WTC11 (cell line): ENCODE measurements around the gene NFS1. TPM values are rescaled to one million over a fixed set of nuclear protein-coding genes. Genes with fewer than 3 reads are reported as not detected.
A peak's percentile ranks its signal among the peaks of the same experiment; 100 is the strongest.

ENCODE experiments used
- ATAC-seq: fragments of 200-7000 bp; cut with Tn5 transposase; 2 replicates; pipeline ENCODE4 v1.10.0; 2021; ENCODE audit warnings: mild to moderate bottlenecking, moderate library complexity
- CTCF ChIA-PET: fragments of 300-600 bp; sonication (Branson Sonifier 250); formaldehyde crosslinking; loops from one replicate; lab custom pipeline; 2021; ENCODE audit warnings: antibody characterized with exemption; lab: Charles Lee
- POLR2A ChIA-PET: fragments of 350-600 bp; sonication (Branson Sonifier 250); formaldehyde crosslinking; loops from one replicate; lab custom pipeline; 2021; ENCODE audit warnings: antibody characterized with exemption; lab: Charles Lee
- DNase-seq: peaks from one replicate; pipeline ENCODE4 v3.0.0; 2021; ENCODE audit warnings: low spot score
- H3K27ac Mint-ChIP-seq: 2 replicates; pipeline ENCODE4 v1.8.0; 2021; ENCODE audit warnings: mixed read lengths
- H3K27me3 Mint-ChIP-seq: 2 replicates; pipeline ENCODE4 v1.8.0; 2021; ENCODE audit warnings: low read depth, mild to moderate bottlenecking, moderate library complexity, mixed read lengths
- H3K36me3 Mint-ChIP-seq: 2 replicates; pipeline ENCODE4 v1.8.0; 2021; ENCODE audit warnings: mixed read lengths
- H3K4me1 Mint-ChIP-seq: 2 replicates; pipeline ENCODE4 v1.8.0; 2022; ENCODE audit warnings: mixed read lengths
- H3K4me3 Mint-ChIP-seq: 2 replicates; pipeline ENCODE4 v1.8.0; 2021; ENCODE audit warnings: mild to moderate bottlenecking, moderate library complexity, mixed read lengths
- H3K9me3 Mint-ChIP-seq: 2 replicates; pipeline ENCODE4 v1.8.0; 2021; ENCODE audit warnings: mixed read lengths
- ELF4 ChIP-seq: sonication (generic); formaldehyde crosslinking; IDR thresholded peaks from 2 replicates; pipeline ENCODE4 v1.8.1; 2022; ENCODE audit warnings: low read depth, mild to moderate bottlenecking, moderate library complexity, missing genetic modification reagents
- GRHL2 ChIP-seq: fragments of 250-450 bp; sonication (Bioruptor Pico); IDR thresholded peaks from 2 replicates; pipeline ENCODE4 v1.8.0; 2022; ENCODE audit warnings: mild to moderate bottlenecking, moderate library complexity; ENCODE audit not compliant: insufficient replicate concordance, severe bottlenecking
- HMGXB4 ChIP-seq: sonication (generic); formaldehyde crosslinking; IDR thresholded peaks from 2 replicates; pipeline ENCODE4 v1.8.1; 2023; ENCODE audit warnings: mild to moderate bottlenecking, moderate library complexity, missing genetic modification reagents
- JUN ChIP-seq: sonication (generic); formaldehyde crosslinking; IDR thresholded peaks from 2 replicates; pipeline ENCODE4 v1.8.0; 2023; ENCODE audit warnings: mild to moderate bottlenecking, missing genetic modification reagents
- KAT7 ChIP-seq: sonication (generic); formaldehyde crosslinking; IDR thresholded peaks from 2 replicates; pipeline ENCODE4 v1.8.1; 2023; ENCODE audit warnings: missing genetic modification reagents, mild to moderate bottlenecking, borderline replicate concordance
- RELA ChIP-seq: sonication (generic); formaldehyde crosslinking; IDR thresholded peaks from 2 replicates; pipeline ENCODE4 v1.8.1; 2022; ENCODE audit warnings: missing genetic modification reagents, mild to moderate bottlenecking, borderline replicate concordance
- SMAD4 ChIP-seq: sonication (generic); formaldehyde crosslinking; IDR thresholded peaks from 2 replicates; pipeline ENCODE4 v1.8.0; 2022; ENCODE audit warnings: mild to moderate bottlenecking, missing genetic modification reagents
- SOX15 ChIP-seq: fragments of 250-450 bp; sonication (Bioruptor Pico); IDR thresholded peaks from 2 replicates; pipeline ENCODE4 v1.9.0; 2021; ENCODE audit warnings: mild to moderate bottlenecking
- STAT6 ChIP-seq: sonication (generic); formaldehyde crosslinking; conservative IDR thresholded peaks from 2 replicates; pipeline ENCODE4 v1.8.1; 2023; ENCODE audit warnings: mild to moderate bottlenecking, low read depth, missing genetic modification reagents, moderate library complexity
- TEAD1 ChIP-seq: sonication (generic); formaldehyde crosslinking; IDR thresholded peaks from 2 replicates; pipeline ENCODE4 v1.8.0; 2022; ENCODE audit warnings: mild to moderate bottlenecking, missing genetic modification reagents
- ZBTB21 ChIP-seq: sonication (generic); formaldehyde crosslinking; IDR thresholded peaks from 2 replicates; pipeline ENCODE4 v1.8.1; 2023; ENCODE audit warnings: mild to moderate bottlenecking, missing genetic modification reagents, borderline replicate concordance
- ZMAT4 ChIP-seq: fragments of 250-450 bp; sonication (Bioruptor Pico); IDR thresholded peaks from 2 replicates; pipeline ENCODE4 v1.9.0; 2021; ENCODE audit warnings: mild to moderate bottlenecking
- ZNF423 ChIP-seq: fragments of 250-450 bp; sonication (Bioruptor Pico); IDR thresholded peaks from 2 replicates; pipeline ENCODE4 v2.1.2; 2022; ENCODE audit warnings: mild to moderate bottlenecking, moderate library complexity
- ZNF532 ChIP-seq: fragments of 250-450 bp; sonication (Bioruptor Pico); IDR thresholded peaks from 2 replicates; pipeline ENCODE4 v1.9.0; 2021; ENCODE audit warnings: mild to moderate bottlenecking, borderline replicate concordance
- total RNA-seq: library from RNA; stranded (reverse); gene quantifications from 3 replicates; pipeline ENCODE4 v1.2.3, GENCODE V29; 2021

Gene NFS1
- total RNA-seq, 1 experiment from 2014 or later: 36.1 TPM

- no peak for TF ChIP-seq ZNF532 (CRISPR knock-in tag)
- TF ChIP-seq SOX15 (CRISPR knock-in tag): no peak
- TF ChIP-seq HMGXB4 (CRISPR knock-in tag): no peak
- peak; percentile 26; the same call in 1 of the 2 replicates for TF ChIP-seq ELF4
- TF ChIP-seq STAT6 (CRISPR knock-in tag): no peak
- TF ChIP-seq SMAD4 (CRISPR knock-in tag): no peak
- 0 out of 2 replicates have a peak, but pooled peaks have one; percentile 12 for TF ChIP-seq JUN (CRISPR knock-in tag)
- TF ChIP-seq GRHL2 (CRISPR knock-in tag): no peak
- no peak for TF ChIP-seq TEAD1 (CRISPR knock-in tag)
- TF ChIP-seq ZBTB21 (CRISPR knock-in tag): no peak
- no peak for TF ChIP-seq KAT7
- TF ChIP-seq ZMAT4 (CRISPR knock-in tag): no peak
- TF ChIP-seq ZNF423: no peak
Measured at GRCh38 chr20:35698298-35699126, 640 bp downstream of the NFS1 start (continued).

- no peak for DNase-seq
- ChIA-PET POLR2A (no interaction called here), CTCF (no interaction called here)
- Mint-ChIP-seq H3K27ac (no peak overlapping the region), H3K9me3 (no peaks in the 10 kb centered on the region), H3K27me3 (no peaks in the 10 kb centered on the region), H3K4me3 (peak overlapping the region; percentile 93), H3K4me1 (peaks cover 19% of the 10 kb centered on the region), H3K36me3 (peaks cover 16% of the 10 kb centered on the region)
- ATAC-seq: no peak
- no peak for TF ChIP-seq RELA
- TF ChIP-seq STAT6 (CRISPR knock-in tag): no peak
Measured at GRCh38 chr20:35697696-35698297, 1.4 kb downstream of the NFS1 start.
